Large intestine (tissue), 3 donors: Measurements from ENCODE around the gene NABP1. TPM values are rescaled to one million over a fixed set of nuclear protein-coding genes. Genes with fewer than 3 reads are reported as not detected.

Source experiments
- DNase-seq, 2 donors: peaks; one replicate each; pipeline versions ENCODE4 v3.0.0 to v3.0.0-alpha.2; 2013
- H3K27ac ChIP-seq: one replicate; pipeline ENCODE4 v1.5.1; 2013; ENCODE audit warnings: low read length
- H3K27me3 ChIP-seq: 2 replicates; pipeline ENCODE4 v1.6.1; 2013; ENCODE audit warnings: low read length; ENCODE audit not compliant: control insufficient read depth, insufficient read depth
- H3K36me3 ChIP-seq: 2 replicates; pipeline ENCODE4 v1.6.1; 2013; ENCODE audit warnings: low read length; ENCODE audit not compliant: control insufficient read depth, insufficient read depth
- H3K4me1 ChIP-seq: one replicate; pipeline ENCODE4 v1.6.1; 2013; ENCODE audit warnings: low read length; ENCODE audit not compliant: control insufficient read depth, insufficient read depth
- H3K4me3 ChIP-seq: one replicate; pipeline ENCODE4 v1.5.1; 2013; ENCODE audit warnings: low read length
- H3K9me3 ChIP-seq: one replicate; pipeline ENCODE4 v1.6.1; 2013; ENCODE audit warnings: mild to moderate bottlenecking, low read depth, low read length, moderate library complexity; ENCODE audit not compliant: control insufficient read depth
- WGBS: methylation state at CpG from one replicate; pipeline ENCODE4 v1.1.5; 2013; ENCODE audit warnings: low lambda C conversion rate; ENCODE audit not compliant: insufficient coverage; 5-methylcytosine and 5-hydroxymethylcytosine counted together
- polyA plus RNA-seq: library from polyadenylated mRNA; unstranded; fragments of 120-200 nt; gene quantifications from one replicate; pipeline ENCODE4 v1.2.1, GENCODE V29; 2013

NABP1 gene
- polyA plus RNA-seq, 1 donor = 77.1 TPM

- H3K36me3 ChIP-seq = no peaks in the 10 kb centered on the region
- no peak overlapping the region for H3K4me3 ChIP-seq
- H3K27me3 ChIP-seq = no peaks in the 10 kb centered on the region
- H3K27ac ChIP-seq = no peak overlapping the region
- H3K4me1 ChIP-seq = no peaks in the 10 kb centered on the region
- H3K9me3 ChIP-seq = no peaks in the 10 kb centered on the region
- DNase-seq = no peak
Measured at GRCh38 chr2:191664823-191665677, 12.9 kb upstream of the NABP1 start.

GRCh38 chr2:191666226-191666625 lies 11.7 kb upstream of the NABP1 start:
- no peak for DNase-seq
- no peak overlapping the region for H3K4me3 ChIP-seq
- WGBS = no CpG with 5 or more reads among the region's 4 CpGs
- H3K27me3 ChIP-seq = no peaks in the 10 kb centered on the region
- H3K27ac ChIP-seq = no peak overlapping the region
- no peaks in the 10 kb centered on the region for H3K36me3 ChIP-seq
- no peaks in the 10 kb centered on the region for H3K4me1 ChIP-seq
- no peaks in the 10 kb centered on the region for H3K9me3 ChIP-seq

GRCh38 chr2:191666732-191667131 lies 11.2 kb upstream of the NABP1 start:
- no peak for DNase-seq
- no peaks in the 10 kb centered on the region for H3K27me3 ChIP-seq
- no peaks in the 10 kb centered on the region for H3K4me1 ChIP-seq
- no peak overlapping the region for H3K27ac ChIP-seq
- WGBS = 57% methylated on average over 2 of the region's 3 CpGs
- no peaks in the 10 kb centered on the region for H3K36me3 ChIP-seq
- H3K9me3 ChIP-seq = no peaks in the 10 kb centered on the region
- no peak overlapping the region for H3K4me3 ChIP-seq

GRCh38 chr2:191670076-191670475 lies 7.9 kb upstream of the NABP1 start:
- Histone ChIP-seq H3K27ac (no peak overlapping the region), H3K36me3 (no peaks in the 10 kb centered on the region), H3K4me1 (no peaks in the 10 kb centered on the region), H3K4me3 (no peak overlapping the region), H3K27me3 (no peaks in the 10 kb centered on the region), H3K9me3 (no peaks in the 10 kb centered on the region)
- no peak for DNase-seq

GRCh38 chr2:191670787-191671186 lies 7.1 kb upstream of the NABP1 start:
- H3K4me1 ChIP-seq = no peaks in the 10 kb centered on the region
- H3K9me3 ChIP-seq = no peaks in the 10 kb centered on the region
- no peaks in the 10 kb centered on the region for H3K27me3 ChIP-seq
- no peak overlapping the region for H3K27ac ChIP-seq
- no peak for DNase-seq
- no peak overlapping the region for H3K4me3 ChIP-seq
- H3K36me3 ChIP-seq = no peaks in the 10 kb centered on the region

- peaks cover 3% of the 10 kb centered on the region for H3K4me1 ChIP-seq
- H3K36me3 ChIP-seq = no peaks in the 10 kb centered on the region
- peaks cover 5% of the 10 kb centered on the region for H3K9me3 ChIP-seq
- H3K27me3 ChIP-seq = no peaks in the 10 kb centered on the region
- WGBS = no CpG with 5 or more reads among the region's 3 CpGs
- no peak overlapping the region for H3K4me3 ChIP-seq
- DNase-seq = peak in 1 of 2 donors; percentile 45
- H3K27ac ChIP-seq = peak overlapping the region; percentile 99
Measured at GRCh38 chr2:191675807-191676721, 1.9 kb upstream of the NABP1 start.

- H3K4me3 ChIP-seq = peak overlapping the region; percentile 73
- no CpG with 5 or more reads among the region's 8 CpGs for WGBS
- peaks cover under 1% of the 10 kb centered on the region for H3K36me3 ChIP-seq
- H3K9me3 ChIP-seq = peaks cover 5% of the 10 kb centered on the region
- no peaks in the 10 kb centered on the region for H3K27me3 ChIP-seq
- DNase-seq = peak; percentile 62 to 84
- H3K27ac ChIP-seq = peak overlapping the region; percentile 99
- H3K4me1 ChIP-seq = peaks cover 5% of the 10 kb centered on the region
Measured at GRCh38 chr2:191676790-191677645, 918 bp upstream of the NABP1 start.

GRCh38 chr2:191678437-191679100 lies 633 bp downstream of the NABP1 start:
- peak; percentile 53 to 73 for DNase-seq
- Histone ChIP-seq H3K4me3 (peak overlapping the region; percentile 91), H3K4me1 (peaks cover 9% of the 10 kb centered on the region), H3K36me3 (peaks cover 13% of the 10 kb centered on the region), H3K9me3 (peaks cover 5% of the 10 kb centered on the region), H3K27ac (peak overlapping the region; percentile 98), H3K27me3 (no peaks in the 10 kb centered on the region)
- 6% methylated on average over 3 of the region's 40 CpGs for WGBS

GRCh38 chr2:191679818-191680600 lies 2.1 kb downstream of the NABP1 start:
- peaks cover 21% of the 10 kb centered on the region for H3K36me3 ChIP-seq
- peak overlapping the region; percentile 91 for H3K4me3 ChIP-seq
- 100% methylated on average over 3 of the region's 4 CpGs for WGBS
- no peaks in the 10 kb centered on the region for H3K27me3 ChIP-seq
- peaks cover 5% of the 10 kb centered on the region for H3K9me3 ChIP-seq
- H3K4me1 ChIP-seq = peaks cover 9% of the 10 kb centered on the region
- H3K27ac ChIP-seq = peak overlapping the region; percentile 59
- DNase-seq = peak; percentile 48 to 69
